Measurements from ENCODE around the gene KIDINS220.

Gene KIDINS220

DNA sequence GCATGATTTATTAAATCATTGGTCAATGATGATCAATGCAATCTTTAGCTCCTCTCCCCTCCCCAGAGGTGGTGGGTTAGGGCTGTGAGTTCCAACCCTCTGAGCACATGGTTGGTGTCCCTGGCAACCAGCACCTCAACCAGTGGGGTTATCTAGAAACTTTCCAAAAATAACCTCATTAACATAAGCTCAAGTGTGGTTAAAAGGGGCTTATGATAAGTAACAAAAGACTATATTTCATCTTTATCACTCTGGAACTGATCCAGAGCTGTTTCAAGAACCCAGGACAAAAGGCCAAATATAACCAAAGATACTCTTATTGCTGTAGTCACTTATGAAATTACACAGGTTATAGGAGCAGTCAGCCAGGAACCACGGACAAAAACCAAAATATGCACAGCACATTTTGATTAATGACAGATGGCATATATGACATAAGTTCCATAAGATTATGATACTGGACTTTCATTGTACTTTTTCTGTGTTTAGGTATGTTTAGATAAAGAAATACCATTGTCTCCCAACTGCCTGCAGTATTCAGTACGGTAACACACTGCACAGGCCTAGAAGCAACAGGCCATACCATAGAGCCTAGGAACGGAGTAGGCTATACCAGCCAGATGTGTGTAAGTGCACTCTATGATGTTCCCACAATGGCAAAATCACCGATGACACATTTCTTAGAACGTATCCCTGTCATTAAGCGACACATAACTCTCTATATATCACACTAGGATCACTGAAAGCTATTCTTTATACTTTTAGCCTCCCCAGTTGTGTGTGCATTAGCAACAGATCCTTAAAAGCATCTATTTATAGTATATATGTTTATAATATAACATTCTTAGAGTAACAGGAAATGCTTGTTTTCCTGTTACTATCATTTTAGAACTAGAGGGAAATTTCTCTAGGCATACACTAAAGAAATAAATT, 31.9 kb downstream of the KIDINS220 start:
- FAIRE-seq (no peak), DNase-seq (ENCODE audit: insufficient read length, low spot score) (no peak)

DNA sequence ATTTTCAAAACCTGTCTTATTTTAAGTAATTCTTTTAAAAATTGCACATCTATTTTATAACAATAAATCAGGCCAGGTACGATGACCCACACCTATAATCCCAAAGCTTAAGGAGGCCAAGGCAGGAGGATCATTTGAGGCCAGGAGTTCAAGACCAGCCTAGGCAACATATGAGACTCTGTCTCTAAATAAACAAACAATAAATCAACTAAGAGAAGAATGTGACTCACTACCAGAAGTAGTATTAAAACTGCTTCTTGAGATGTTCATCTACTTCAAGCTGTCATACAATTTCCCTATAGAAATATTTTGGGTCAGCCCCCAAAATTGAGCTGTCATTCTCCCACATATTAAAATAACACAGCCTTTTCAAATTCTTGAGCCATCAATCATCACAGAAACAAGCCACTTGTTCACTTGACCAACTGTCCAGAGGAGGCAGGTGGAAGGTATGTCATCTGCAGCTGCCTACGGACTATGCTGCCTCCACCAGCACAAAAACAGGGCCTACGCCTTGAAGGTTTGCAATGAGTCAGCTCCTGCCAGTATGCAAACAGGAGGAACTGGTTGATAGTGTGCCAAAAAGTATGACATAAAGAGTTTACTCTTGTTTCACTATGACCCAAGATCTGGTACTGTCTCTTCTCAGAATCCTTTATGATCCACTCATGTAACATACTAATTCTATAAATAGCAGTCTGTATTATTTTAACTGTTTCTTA, 33.6 kb downstream of the KIDINS220 start:
- FAIRE-seq, result peak; percentile 23
- DNase-seq (ENCODE audit: insufficient read length, low spot score), result peak; percentile 19

DNA sequence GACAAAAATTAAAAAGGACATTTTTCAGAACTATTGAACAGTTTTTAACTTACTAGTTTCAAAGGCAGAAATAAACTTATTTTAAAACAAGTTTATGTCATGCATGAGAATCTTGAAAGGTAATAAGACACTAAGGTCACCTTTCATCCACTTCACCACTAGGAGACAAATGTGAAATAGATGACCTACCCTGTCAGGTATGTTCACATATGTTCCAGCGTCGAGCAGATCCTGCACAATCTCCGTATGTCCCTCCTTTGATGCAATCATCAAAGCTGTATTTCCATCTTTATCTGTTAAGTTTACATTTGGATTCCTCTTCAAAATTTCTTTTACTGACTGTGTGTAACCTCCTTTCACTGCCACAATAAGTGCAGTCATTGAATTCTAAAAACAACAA, 34.7 kb downstream of the KIDINS220 start:
- DNase-seq (ENCODE audit: insufficient read length, low spot score), result no peak
- no peak for FAIRE-seq

DNA sequence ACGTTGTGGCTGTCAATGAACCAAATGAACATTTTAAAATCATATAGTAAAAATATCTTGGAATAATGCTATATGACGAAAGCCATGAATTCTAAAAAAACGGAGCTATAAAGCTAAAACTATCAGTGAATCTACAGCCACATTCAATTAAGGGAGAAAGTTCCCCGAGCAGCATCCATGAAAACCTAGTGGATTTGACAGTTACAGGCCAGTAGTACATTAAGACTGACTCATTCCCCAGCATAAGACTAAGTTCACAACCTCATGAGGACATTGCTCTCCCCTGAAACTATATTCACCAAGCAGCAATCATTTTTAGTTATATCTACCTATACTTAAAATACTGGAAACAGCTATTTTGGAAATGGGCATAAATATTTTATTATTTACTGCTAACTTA, 36.6 kb downstream of the KIDINS220 start:
- DNase-seq (ENCODE audit: insufficient read length, low spot score) (no peak), FAIRE-seq (no peak)

DNA sequence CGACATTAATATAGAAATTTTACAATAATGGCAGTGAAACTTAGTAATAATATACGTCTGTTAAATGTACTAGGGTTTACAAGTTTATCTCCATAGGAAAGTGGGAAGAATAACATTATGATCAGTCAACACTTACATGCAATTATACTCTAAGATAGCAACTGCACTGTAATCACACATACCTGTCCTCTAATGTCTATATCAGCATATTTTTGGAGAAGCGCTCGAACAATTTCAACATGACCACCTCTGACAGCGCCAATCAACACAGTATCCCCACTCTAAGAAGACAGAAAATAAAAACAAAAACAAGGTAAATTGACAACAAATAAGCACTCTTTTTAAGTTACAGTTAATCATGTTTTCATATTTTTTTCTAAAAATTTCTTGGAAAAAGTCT, 37.2 kb downstream of the KIDINS220 start:
- FAIRE-seq (no peak), DNase-seq (ENCODE audit: insufficient read length, low spot score) (no peak)

DNA sequence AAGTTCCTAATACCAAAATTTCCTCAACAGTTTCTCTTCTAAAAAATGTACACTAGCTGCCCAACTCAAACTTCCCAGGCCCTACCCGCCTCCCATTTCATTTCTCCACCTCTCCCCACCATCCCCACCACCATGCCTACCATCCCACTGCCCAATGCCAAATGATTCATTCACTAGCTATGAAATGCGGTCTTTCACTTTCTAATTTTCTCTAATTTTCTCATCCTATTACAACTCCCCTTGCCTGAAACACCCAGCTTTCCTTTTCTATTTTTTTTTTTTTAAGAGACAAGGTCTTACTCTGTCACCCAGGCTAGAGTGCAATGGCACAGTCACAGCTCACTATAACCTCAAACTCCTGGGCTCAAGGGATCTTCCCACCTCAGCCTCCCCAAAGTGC, 38.4 kb downstream of the KIDINS220 start:
- no peak for DNase-seq (ENCODE audit: insufficient read length, low spot score)
- no peak for FAIRE-seq

DNA sequence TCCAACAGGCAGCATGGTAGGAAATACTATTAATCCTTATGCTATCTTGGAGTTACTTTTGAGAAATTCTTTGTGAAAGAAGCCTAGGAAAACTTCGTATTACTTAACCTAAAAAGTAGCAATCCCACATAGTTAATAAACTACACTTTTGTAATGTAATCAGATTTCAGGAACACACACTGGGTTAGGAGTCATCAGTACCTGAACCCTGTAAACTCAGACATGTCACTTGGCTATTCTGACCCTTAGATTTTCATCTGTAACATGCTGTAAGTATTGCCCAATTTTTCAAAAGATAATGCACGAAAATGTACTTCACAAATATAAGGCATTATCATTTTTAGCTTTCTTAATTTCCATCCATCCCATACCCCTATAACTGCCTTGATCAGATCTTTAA, 39.0 kb downstream of the KIDINS220 start:
- DNase-seq (ENCODE audit: insufficient read length, low spot score) (no peak), FAIRE-seq (no peak)

DNA sequence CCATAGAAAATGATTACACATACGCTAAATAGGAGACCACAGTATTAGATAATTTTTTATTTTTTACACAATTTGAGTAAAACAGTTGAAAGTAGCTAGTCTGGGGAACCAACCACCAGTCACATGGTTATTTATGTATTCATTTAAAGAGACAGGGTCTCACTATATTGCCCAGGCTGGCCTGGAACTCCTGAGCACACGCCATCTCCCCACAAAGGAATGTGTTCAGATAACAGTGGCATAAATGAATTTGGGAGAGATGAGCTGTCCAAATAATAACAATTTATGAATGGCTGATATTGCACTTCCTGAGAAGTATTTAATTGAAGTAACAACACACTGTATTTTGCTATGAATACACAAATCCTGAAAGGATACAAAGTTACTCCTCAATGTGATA, 39.7 kb downstream of the KIDINS220 start:
- DNase-seq (ENCODE audit: insufficient read length, low spot score), result no peak

DNA sequence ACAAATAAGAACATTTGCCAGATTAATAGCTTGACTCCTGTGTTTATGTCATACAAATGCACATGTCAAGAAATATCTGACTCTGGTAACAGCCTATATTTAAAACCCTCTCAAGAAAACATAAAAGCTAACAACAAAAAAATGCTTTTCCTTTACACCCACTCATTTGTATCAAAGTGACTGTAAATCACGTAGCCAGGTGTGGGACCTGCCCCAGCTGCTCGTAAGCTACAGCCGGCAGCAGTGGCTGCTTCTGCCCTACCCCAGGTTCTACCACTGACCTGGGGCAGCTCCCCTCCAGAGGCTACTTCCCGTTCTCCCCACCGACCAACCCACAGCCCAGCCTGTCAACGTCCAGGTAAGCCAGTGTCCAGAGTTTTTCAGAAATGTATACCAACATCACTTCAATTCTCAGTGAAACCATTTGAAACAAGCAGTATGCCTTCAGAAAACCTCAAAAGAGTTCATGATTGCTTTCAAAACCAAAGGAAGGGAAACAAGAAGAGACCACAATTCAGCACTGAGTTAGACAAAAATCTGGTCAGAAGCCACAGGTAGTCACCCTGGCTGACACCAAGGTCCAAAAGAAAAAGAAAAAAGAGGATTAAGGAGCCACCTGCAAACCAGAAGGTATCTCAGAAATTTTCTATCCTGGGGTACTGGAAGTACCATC, 40.4 kb downstream of the KIDINS220 start:
- peak; percentile 14 for FAIRE-seq
- DNase-seq (ENCODE audit: insufficient read length, low spot score), result no peak

More for the DNA sequence above, 39.7 kb downstream of the KIDINS220 start:
- no peak for FAIRE-seq

DNA sequence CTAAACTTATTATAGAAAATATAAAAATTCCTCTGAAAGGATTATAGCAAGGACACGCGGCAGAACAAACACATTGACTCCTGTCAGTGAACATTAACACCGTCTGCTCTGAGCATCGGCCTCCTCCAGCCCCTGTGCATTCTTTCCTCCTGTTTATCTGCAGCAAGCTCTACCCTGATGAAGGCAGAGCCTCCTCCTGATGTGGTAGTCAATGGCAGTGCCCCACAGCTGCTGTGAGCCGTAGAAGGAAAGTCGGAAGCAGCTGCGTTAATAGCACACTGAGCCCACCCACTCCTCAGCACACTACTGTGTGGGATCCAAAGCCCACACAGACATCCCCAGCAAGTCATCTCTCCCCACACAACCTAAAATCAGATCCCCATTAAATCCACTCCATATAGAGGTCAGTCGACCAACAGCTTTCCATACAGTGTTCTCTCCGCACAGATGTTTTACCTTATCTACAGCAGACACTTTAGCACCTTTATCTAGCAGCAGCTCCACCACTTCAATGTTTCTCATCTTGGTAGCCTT, 41.0 kb downstream of the KIDINS220 start:
- FAIRE-seq (no peak), DNase-seq (ENCODE audit: insufficient read length, low spot score) (no peak)

DNA sequence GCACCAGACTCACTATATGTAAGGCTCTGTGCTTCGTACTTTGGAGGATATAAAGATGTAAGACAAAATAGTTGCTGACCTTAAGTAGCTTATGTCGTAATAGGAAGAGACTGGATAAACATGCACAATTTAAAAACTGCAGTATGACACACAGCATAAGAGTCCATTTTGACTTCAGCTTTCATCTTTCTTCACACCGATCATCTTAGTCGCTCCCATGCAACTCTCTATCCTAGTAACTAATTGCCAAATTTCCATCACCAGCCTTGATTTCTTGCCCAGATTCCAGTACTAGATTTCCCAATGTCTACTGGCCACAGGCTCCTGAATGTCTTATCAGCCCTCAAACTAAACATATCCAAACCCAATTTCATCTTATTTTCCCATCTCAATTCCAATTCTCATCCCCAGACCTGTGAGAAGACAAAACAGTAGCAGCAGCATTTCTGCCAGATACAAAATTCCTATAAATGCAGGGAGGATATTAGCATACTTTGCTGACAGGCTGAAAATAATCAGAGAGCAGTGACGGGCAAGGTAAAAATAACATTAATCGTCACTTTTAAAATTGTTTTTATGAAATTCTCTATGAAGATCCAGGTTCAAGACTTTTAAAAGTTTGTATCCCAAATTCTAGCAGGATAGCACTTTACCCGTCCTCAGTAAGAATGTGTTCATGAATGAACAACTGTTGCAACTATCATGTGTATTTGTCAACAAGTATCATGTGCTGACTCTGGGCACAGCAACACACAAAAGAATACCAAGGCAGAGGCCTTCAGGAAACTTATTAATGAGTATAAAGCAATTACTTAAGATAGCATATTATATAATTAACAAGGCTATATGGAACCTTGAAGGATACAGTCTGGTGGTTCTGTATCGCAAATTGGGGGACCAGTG, 42.2 kb downstream of the KIDINS220 start:
- FAIRE-seq (no peak), DNase-seq (ENCODE audit: insufficient read length, low spot score) (no peak)

DNA sequence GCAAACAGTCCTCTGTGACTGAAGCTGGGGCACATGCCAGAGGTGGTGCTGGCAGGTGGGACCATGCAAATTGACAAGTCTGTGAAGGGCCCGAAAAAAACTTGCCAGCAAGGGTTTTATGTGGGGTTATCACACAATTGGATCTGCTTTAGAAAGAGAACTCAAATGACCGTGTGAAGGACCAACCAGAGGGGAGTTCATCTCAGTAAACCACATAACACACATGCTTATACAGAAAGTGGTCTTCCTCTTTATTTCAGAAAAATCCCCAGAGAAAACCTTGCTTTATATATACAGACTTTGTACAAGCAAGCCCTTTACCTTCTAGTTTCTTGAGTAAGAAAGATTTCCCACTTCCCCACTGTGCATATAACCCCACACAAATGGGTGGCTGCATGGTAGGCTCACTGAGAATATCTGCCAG, 46.7 kb downstream of the KIDINS220 start:
- DNase-seq (ENCODE audit: insufficient read length, low spot score), result no peak
- FAIRE-seq, result no peak

DNA sequence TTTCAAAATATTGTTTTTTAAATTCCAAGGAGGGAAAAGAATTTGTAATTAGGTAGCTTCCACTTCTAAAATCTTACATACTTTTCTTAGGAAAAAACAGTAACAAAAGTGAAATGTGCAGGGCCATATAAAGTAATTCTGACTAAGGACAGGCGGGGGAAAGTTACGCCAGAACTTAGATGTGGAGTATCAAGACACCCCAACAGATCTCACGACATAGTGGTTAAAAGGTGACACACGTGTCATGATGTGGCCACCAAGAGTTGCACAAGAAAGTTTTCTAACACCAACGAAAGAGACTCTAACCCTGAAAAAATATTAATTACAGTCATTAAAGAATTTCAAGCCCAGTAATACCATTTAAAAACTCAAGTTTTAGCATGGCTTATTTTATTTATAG, 51.0 kb downstream of the KIDINS220 start:
- DNase-seq (ENCODE audit: insufficient read length, low spot score) (no peak), FAIRE-seq (no peak)

DNA sequence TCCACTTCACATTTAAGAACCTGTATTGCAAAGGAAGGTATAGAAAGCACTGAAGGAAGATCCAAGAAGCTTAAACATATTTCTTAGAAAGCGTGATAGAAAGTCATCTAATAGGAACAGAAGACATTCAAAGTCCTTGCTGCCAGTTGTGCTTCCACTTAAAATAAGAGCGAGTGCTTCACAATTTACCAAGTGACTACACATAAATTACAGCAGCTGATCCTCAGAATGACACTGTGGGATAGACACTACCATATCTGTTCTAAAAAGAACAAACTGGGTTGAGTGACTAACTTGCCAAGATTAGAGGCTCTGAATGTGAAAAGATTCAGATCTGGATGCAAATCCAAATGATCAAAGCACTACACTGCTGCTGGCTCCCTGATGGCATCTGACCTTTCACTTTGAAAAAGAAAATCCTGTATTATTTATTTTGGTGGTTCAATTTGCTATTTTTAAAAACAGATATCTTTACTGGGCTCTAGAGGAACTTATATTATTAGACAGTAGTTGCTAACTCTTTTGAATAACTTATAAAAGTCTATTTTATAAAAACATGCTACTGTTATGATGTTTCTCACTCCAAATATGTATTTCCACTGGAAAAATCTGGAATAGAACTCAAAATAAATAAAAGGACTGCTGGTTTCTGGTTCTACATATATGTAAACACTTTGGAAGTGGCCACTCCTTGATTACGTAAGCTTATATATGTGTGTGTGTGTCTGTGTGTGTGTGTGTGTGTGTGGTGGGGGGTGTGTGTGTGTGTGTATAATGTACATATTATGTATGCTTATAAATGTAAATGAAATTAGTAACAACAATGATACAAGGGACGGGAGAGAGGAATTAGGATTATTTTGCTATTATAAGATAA, 57.4 kb downstream of the KIDINS220 start:
- no peak for DNase-seq (ENCODE audit: insufficient read length, low spot score)
- no peak for FAIRE-seq

DNA sequence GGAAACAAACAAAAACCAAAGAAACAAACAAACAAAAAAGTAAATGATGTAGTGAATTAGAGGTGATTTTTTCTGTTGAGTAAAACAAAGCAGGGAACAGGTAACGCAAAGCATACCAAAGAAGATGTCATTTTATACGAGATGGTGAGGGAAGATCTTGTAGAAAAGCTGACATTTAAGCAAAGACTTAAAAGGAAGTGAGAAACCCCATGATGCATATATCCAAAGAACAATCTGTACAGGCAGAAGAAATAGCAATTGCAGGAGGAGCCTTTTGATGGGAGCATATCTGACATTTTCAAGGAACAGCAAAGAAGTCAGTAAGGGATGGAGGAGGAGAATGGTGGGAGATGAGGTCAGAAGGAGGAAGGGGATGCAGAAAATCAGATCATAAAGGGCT, 63.0 kb downstream of the KIDINS220 start:
- no peak for DNase-seq (ENCODE audit: insufficient read length, low spot score)
- FAIRE-seq, result no peak

DNA sequence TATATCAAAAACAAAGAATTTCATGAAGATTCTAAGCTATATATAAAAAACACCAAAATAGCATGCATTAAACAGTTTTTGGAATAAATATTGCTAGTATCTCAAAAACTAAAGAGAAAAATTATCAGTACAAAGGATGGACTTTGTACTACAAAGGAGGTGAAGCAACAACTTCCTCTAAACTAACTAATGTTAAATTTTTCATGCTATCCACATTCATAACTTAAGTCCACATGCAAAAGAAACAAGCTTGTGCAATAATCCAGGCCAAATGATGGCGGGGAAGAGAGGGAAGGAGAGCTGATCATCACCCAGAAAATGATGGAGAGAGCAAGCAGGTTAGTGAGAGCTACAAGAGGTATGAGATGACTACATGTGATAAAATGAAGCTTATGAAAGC, 70.1 kb downstream of the KIDINS220 start:
- no peak for FAIRE-seq
- DNase-seq (ENCODE audit: insufficient read length, low spot score), result no peak

DNA sequence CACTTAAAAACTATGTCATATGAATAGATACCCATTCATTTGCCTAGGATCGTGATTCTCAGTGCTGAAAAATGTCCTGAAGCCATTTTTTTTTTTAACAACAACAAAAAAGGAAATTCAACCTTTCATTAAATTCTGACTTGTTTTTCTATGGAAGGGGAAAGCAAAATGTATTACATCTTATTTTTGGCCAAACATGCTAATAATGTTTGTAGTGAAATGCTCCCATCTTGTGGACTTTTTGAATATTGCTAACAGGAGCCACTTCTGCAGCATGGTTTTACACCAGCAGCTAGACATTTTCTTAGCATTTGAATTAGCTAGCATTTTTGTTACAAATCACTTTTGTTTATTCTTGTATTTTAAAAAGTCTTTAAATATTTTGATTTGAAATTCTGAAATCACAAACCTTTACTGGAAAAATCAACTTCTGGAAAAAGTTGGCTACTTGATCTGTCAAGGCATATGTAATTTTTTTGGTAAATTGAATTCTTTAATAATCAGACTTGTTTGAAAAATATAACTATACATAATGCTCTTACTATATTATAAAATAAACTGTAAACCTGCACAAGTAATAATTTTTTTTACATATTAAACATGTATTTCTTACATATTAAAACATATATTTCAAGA, 75.8 kb downstream of the KIDINS220 start:
- FAIRE-seq (peak; percentile 83), DNase-seq (ENCODE audit: insufficient read length, low spot score) (no peak)

DNA sequence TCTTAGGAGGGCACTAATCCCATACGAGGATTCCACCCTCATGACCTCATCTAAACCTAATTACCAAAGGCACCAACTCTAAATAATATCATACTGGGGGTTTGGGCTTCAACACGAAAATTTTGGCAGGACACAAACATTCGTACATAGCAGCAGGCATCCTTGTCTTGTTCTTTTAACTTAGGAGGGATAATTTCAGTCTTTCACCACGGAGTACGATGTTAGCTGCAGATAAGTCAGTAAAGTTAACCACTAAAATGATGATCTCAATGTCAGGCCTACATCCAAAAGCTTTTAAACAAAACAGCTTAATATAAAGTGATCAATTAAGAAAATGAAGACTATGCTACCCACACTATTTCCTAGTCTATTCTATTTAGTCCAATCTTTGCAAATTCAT, 80.7 kb downstream of the KIDINS220 start:
- FAIRE-seq, result no peak
- DNase-seq (ENCODE audit: insufficient read length, low spot score), result no peak

DNA sequence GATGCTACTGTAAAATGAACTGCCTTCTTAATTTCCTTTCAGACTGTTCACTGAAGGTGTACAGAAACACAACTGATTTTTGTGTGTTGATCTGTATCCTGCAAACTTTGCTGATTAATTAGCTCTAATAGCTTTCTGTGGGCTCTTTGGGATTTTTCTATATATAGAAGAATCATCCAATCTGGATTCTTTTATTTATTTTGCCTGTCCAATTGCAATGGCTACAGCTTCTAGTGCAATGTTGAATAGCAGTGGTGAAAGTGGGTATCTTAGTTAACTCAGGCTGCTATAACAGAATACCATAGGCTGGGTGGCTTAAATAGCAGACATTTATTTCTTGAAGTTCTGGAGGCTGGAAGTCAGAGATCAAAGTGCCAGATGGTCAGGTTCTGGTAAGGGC, 81.2 kb downstream of the KIDINS220 start:
- FAIRE-seq (no peak), DNase-seq (ENCODE audit: insufficient read length, low spot score) (no peak)
